Upper lobe of left lung (tissue), 6 donors: ENCODE results near the gene OR8B4. TPM values are rescaled to one million over a fixed set of nuclear protein-coding genes. Genes with fewer than 3 reads are reported as not detected.

Source experiments
- ATAC-seq, 2 donors: fragments of 200-7000 bp; cut with Tn5 transposase; one replicate each; pipeline ENCODE4 v1.9.1; 2022; ENCODE audit warnings: mild to moderate bottlenecking in 2 of 2, moderate library complexity in 2 of 2; ENCODE audit not compliant: low FRiP score in 2 of 2
- DNase-seq, 2 donors: peaks; one replicate each; pipeline ENCODE4 v3.0.0-alpha.2; 2019 to 2020
- H3K27ac ChIP-seq, 4 donors: fragments of 200-600 bp; sonication (generic); one replicate each; pipeline ENCODE4 v1.5.1; 2016 to 2019
- H3K27me3 ChIP-seq, 4 donors: fragments of 200-600 bp; sonication (generic); one replicate each; pipeline ENCODE4 v1.5.1; 2017 to 2019
- H3K36me3 ChIP-seq, 4 donors: fragments of 200-600 bp; sonication (generic); one replicate each; pipeline ENCODE4 v1.5.1; 2016 to 2019
- H3K4me1 ChIP-seq, 4 donors: fragments of 200-600 bp; sonication (generic); one replicate each; pipeline ENCODE4 v1.5.1; 2018 to 2019
- H3K4me3 ChIP-seq, 4 donors: fragments of 200-600 bp; sonication (generic); one replicate each; pipeline ENCODE4 v1.5.1; 2017 to 2019; ENCODE audit warnings: mild to moderate bottlenecking in 2 of 4, moderate library complexity in 1 of 4
- H3K9me3 ChIP-seq, 4 donors: fragments of 200-600 bp; sonication (generic); one replicate each; pipeline ENCODE4 v1.5.1; 2018 to 2019
- CTCF ChIP-seq, 6 experiments: fragments of 450-650 bp in 4 of 6; fragments of 200-600 bp in 2 of 6; sonication (generic) in 2 of 6; IDR thresholded peaks; one replicate each; pipeline ENCODE4 v1.5.1; 2016 to 2019; ENCODE audit warnings: antibody characterized with exemption in 6 of 6
- EP300 ChIP-seq, 4 donors: sonication (generic); formaldehyde crosslinking; IDR thresholded peaks; one replicate each; pipeline ENCODE4 v1.5.1; 2017; ENCODE audit warnings: antibody characterized with exemption in 4 of 4, control low read depth in 2 of 4
- POLR2A ChIP-seq, 4 donors: fragments of 450-650 bp; IDR thresholded peaks; one replicate each; pipeline ENCODE4 v1.5.1; 2016 to 2017; ENCODE audit warnings: antibody characterized with exemption in 4 of 4, mild to moderate bottlenecking in 2 of 4
- POLR2AphosphoS5 ChIP-seq, 2 donors: sonication (generic); formaldehyde crosslinking; IDR thresholded peaks; one replicate each; pipeline ENCODE4 v1.5.1; 2017; ENCODE audit warnings: antibody characterized with exemption in 2 of 2
- WGBS, 2 donors: methylation state at CpG; one replicate each; pipeline ENCODE4 v1.1.5; 2017 to 2018; 5-methylcytosine and 5-hydroxymethylcytosine counted together
- total RNA-seq, 6 donors: library from RNA; depleted of rRNA in 4 of 6; stranded (reverse); fragments of >200 nt in 4 of 6; gene quantifications; one replicate each; pipeline versions ENCODE4 v1.1.0 to v1.2.1, GENCODE V29; 2016 to 2021
- donor health status: DM: no; HTN: no; CAD: no; lungs with moderate emphysema.
- donor health status: DM: no; HTN: yes; CAD: no; lungs with severe emphysema.

The OR8B4 gene
- not detected for total RNA-seq

DNA sequence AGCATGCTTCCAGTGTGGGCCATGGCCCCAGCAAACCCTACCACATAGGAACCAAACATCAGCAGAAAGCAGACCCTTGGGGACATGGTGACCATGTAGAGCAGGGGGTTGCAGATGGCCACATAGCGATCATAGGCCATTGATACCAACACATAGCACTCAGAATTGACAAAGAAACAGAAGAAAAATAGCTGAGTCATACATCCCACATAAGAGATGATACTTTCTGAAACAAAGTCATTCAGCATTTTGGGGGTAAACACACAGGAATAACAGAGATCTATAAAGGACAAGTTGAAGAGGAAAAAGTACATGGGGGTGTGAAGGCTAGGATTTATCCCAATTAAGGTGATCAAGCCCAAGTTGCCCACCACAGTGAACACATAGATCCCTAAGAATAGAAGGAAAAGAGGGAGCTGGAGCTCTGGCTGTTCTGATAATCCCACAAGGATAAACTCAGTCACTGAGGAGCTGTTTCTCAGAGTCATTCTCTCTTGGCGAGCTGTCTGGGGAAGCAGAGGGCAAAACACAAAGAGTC lies at the start of gene OR8B4:
OR8B4 (minus strand) TSS at position 488 of the 538 bp plus-strand sequence; CDS start at position 488, 0 bp downstream.
- Histone ChIP-seq H3K36me3 (no peaks in the 10 kb centered on the region), H3K4me1 (no peaks in the 10 kb centered on the region), H3K27me3 (no peaks in the 10 kb centered on the region), H3K4me3 (no peak within 1 kb of the TSS), H3K27ac (no peak within 1 kb of the TSS), H3K9me3 (no peaks in the 10 kb centered on the region)
- 81 to 92% methylated on average over 2 of the region's 2 CpGs for WGBS, 2 donors
- no peak for TF ChIP-seq POLR2AphosphoS5 (IDR thresholded peaks at IDR 0.05)
- no peak for TF ChIP-seq EP300 (IDR thresholded peaks at IDR 0.05)
- no peak for TF ChIP-seq POLR2A (IDR thresholded peaks at IDR 0.05)
- no peak for TF ChIP-seq CTCF (IDR thresholded peaks at IDR 0.05)
- DNase-seq = no peak
- no peak for ATAC-seq

- ATAC-seq = no peak
- H3K9me3 ChIP-seq = no peaks in the 10 kb centered on the region
- no peak for DNase-seq
- no peak overlapping the region for H3K4me3 ChIP-seq
- H3K27ac ChIP-seq = no peak overlapping the region
- H3K4me1 ChIP-seq = no peaks in the 10 kb centered on the region
- no peaks in the 10 kb centered on the region for H3K27me3 ChIP-seq
- H3K36me3 ChIP-seq = no peaks in the 10 kb centered on the region
- 73 to 81% methylated on average over 1 of the region's 1 CpG for WGBS, 2 donors
- TF ChIP-seq EP300 (IDR thresholded peaks at IDR 0.05) (no peak), CTCF (IDR thresholded peaks at IDR 0.05) (no peak), POLR2AphosphoS5 (IDR thresholded peaks at IDR 0.05) (no peak), POLR2A (IDR thresholded peaks at IDR 0.05) (no peak)
These were observed 49.4 kb upstream of the OR8B4 start for GRCh38 chr11:124474079-124474478.

DNA sequence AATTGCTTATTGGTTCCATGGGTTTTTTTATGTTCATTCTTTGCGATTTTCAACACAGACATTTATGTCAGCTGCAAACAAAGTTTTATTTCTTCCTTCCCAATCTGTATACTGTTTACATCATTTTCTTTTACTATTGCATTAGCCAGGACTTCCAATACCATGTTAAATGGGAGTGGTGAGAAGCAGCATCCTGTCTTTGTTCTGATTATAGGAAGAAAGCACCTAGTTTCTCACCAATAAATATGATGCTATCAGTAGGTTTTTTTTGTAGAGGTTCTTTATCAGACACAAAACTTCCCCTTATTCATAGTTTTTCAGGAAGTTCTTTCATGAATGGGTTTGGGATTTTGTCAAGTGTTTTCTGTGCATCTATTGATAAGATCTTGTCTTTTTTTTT lies 48.8 kb upstream of the OR8B4 start:
- H3K9me3 ChIP-seq = no peaks in the 10 kb centered on the region
- no peak overlapping the region for H3K4me3 ChIP-seq
- DNase-seq (no peak), ATAC-seq (no peak)
- no peaks in the 10 kb centered on the region for H3K36me3 ChIP-seq
- no peaks in the 10 kb centered on the region for H3K27me3 ChIP-seq
- H3K4me1 ChIP-seq = no peaks in the 10 kb centered on the region
- no peak overlapping the region for H3K27ac ChIP-seq
- TF ChIP-seq POLR2A (IDR thresholded peaks at IDR 0.05) = no peak
- no peak for TF ChIP-seq POLR2AphosphoS5 (IDR thresholded peaks at IDR 0.05)
- TF ChIP-seq EP300 (IDR thresholded peaks at IDR 0.05) = no peak
- no peak for TF ChIP-seq CTCF (IDR thresholded peaks at IDR 0.05)
- 37 to 42% methylated on average over 1 of the region's 1 CpG for WGBS, 2 donors

GRCh38 chr11:124470561-124471227 lies 46.0 kb upstream of the OR8B4 start:
- H3K36me3 ChIP-seq = no peaks in the 10 kb centered on the region
- no peak overlapping the region for H3K4me3 ChIP-seq
- DNase-seq = no peak
- WGBS, 2 donors = 70 to 75% methylated on average over 11 of the region's 11 CpGs
- H3K27me3 ChIP-seq = no peaks in the 10 kb centered on the region
- no peaks in the 10 kb centered on the region for H3K9me3 ChIP-seq
- no peak for ATAC-seq
- H3K4me1 ChIP-seq = no peaks in the 10 kb centered on the region
- no peak overlapping the region for H3K27ac ChIP-seq
- no peak for TF ChIP-seq POLR2AphosphoS5 (IDR thresholded peaks at IDR 0.05)
- no peak for TF ChIP-seq POLR2A (IDR thresholded peaks at IDR 0.05)
- no peak for TF ChIP-seq CTCF (IDR thresholded peaks at IDR 0.05)
- TF ChIP-seq EP300 (IDR thresholded peaks at IDR 0.05) = no peak
